Measurements from ENCODE around the gene SLC39A11. TPM values are rescaled to one million over a fixed set of nuclear protein-coding genes. Genes with fewer than 3 reads are reported as not detected.

Gene SLC39A11
- total RNA-seq, 4 donors from 2014 or later = 36.6 to 75.0 (median 40.2) TPM

DNA sequence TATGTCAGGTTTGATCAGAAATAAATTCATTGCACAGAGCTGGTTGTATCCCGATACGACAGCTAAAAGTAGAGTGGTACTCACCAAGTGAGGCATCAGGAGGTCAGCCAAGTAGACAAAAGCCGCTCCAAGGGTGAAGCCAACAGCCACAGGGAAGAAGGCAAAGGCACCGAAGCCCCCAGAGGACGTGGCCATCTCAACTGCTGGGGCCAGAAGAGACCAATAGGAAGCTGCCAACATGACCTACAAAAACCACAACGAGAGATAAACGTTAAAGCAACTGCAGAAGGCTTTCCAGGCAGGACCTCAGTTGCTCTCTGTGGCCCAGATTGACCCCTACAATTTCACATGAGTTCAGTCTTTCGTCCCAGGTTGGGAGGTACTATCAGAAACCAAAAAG, 61.0 kb downstream of the SLC39A11 start:
- TF ChIP-seq, protein P1, sequence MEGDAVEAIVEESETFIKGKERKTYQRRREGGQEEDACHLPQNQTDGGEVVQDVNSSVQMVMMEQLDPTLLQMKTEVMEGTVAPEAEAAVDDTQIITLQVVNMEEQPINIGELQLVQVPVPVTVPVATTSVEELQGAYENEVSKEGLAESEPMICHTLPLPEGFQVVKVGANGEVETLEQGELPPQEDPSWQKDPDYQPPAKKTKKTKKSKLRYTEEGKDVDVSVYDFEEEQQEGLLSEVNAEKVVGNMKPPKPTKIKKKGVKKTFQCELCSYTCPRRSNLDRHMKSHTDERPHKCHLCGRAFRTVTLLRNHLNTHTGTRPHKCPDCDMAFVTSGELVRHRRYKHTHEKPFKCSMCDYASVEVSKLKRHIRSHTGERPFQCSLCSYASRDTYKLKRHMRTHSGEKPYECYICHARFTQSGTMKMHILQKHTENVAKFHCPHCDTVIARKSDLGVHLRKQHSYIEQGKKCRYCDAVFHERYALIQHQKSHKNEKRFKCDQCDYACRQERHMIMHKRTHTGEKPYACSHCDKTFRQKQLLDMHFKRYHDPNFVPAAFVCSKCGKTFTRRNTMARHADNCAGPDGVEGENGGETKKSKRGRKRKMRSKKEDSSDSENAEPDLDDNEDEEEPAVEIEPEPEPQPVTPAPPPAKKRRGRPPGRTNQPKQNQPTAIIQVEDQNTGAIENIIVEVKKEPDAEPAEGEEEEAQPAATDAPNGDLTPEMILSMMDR (IDR thresholded peaks at IDR 0.05; ENCODE audit: low read depth) = no peak

DNA sequence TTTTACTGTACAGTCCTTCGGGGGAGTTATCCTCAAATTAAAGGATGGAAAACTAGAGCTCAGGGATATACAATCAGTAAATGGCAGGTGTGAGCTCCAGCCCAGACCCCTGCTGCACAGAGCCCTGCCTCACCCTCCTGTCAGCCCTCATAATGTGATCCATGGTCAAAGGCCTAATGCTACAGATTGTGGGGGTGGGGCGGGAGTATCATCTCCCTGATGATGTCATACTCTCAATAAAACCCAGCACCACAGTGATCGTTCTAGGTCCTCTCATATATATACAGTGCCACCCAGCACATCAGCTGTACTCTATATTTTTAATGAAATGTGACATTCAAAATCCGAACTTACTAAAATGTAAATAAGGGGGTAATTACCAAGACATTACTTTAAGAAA, 61.5 kb downstream of the SLC39A11 start:
- TF ChIP-seq, protein P1 (IDR thresholded peaks at IDR 0.05; ENCODE audit: low read depth) = no peak

DNA sequence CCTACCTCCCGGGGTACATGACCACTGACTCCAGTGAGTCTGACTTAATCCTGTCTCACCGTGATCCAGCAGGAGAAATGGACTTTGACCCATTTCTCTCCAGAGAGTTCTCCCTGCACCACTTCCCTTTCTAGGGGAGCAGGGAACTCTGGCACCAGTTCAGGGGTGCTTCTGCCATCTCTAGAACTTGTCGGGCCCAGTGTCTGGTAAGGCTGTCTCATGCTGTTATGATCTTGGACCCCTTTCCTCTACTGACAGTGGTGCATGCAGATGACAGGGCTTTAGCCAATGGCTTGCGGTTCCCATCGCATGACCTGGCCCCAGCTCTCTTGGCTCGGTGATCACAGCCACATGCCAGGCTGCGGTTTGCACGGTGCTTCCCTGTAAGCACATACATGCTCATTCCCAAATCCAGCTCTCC, 62.0 kb downstream of the SLC39A11 start:
- TF ChIP-seq, protein P1 (IDR thresholded peaks at IDR 0.05; ENCODE audit: low read depth) = no peak

DNA sequence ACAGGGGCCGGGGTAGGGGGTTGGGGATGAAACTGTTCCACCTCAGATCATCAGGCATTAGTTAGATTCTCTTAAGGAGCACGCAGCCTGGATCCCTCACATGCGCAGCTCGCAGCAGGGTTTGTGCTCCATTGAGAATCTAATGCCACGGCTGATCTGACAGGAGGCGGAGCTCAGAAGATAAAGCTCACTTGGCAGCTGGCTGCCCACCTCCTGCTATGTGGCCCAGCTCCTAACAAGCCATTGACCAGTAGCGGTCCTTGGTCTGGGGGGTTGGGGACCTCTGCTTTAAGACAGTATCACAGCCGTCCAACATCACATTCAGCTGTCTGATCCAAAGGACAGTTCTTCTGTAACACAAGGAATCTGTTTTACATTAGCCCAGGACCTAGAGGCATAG, 62.5 kb downstream of the SLC39A11 start:
- TF ChIP-seq, protein P1 (IDR thresholded peaks at IDR 0.05; ENCODE audit: low read depth) = no peak

DNA sequence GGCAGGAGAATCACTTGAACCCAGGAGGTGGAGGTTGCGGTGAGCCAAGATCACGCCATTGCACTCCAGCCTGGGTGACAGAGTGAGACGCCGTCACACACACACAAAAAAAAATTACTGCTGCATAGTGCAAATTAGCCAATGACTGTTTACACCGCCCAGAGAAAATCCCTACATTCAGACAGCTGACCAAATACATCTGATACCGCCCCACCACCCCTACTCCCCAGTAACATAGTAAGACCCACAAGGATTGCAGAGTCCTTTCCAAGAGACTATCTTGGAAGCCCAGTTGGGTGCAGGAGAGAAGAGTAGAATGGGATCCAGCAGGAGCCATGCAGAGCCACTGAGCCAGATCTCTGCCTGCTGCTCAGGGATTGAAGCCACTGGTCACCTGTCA, 63.5 kb downstream of the SLC39A11 start:
- TF ChIP-seq, protein P1 (IDR thresholded peaks at IDR 0.05; ENCODE audit: low read depth) = no peak

DNA sequence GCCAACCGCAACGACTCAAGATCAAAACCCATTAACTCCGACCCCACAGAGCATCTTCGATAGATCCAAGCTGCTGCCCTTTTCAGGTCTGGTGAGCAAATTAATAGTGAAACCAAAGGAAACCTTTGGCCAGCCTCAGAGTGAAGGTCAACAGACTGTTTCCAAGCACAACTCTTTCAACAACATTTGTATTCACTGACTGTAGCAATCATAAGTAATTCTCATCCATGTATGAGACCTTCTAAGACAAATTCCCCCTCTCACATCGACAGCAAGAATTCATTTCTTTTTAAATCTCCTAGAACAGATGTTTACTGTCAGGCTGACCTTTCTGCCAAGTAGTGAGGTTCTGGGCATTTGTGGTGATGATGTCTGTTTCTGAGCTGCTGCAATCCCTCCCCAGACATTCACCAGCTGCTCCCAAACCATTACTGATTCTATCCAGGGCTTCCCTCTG, 64.2 kb downstream of the SLC39A11 start:
- TF ChIP-seq, protein P1 (IDR thresholded peaks at IDR 0.05; ENCODE audit: low read depth) = no peak

DNA sequence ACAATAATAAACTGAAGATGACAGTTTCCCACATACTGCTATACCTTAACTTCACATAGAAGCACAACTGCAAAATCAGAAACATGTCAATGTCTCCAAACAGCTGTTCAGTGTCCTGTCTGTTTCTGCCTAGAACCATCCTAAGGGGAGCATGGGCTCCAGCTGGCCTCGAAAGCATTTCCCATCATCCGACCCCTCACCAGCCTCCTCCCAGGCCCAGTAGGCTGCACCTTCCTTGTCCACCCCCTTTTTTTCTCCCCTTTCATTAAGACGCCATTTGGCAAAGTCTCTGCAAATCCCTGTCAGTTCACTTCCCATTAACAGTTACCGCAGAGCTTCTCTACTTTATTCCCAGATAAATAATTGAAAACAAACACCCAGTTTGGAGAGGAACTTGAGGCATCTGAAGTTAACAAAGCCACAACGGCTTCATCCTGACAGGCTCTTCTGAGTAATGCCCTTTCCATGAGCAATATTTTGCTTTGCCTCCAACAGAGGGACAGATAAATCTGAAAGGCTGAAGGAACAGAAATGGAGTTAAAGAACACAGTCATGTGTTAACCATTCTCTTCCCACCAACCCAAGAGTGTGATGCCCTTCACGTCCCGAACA, 65.3 kb downstream of the SLC39A11 start:
- TF ChIP-seq, protein P1 (IDR thresholded peaks at IDR 0.05; ENCODE audit: low read depth) = no peak
